PC-3 (cell line): Measurements from ENCODE around the gene PRKAR1B.

Source experiments
- EZH2 ChIP-seq: fragments of 300-600 bp; sonication (generic); IDR thresholded peaks from one replicate; pipeline ENCODE4 v1.6.1; 2017; ENCODE audit warnings: antibody characterized with exemption, mild to moderate bottlenecking, low read length; ENCODE audit not compliant: unreplicated experiment
- EZH2phosphoT487 ChIP-seq: fragments of 300-600 bp; sonication (generic); IDR thresholded peaks from 2 replicates; pipeline ENCODE4 v1.6.1; 2018; ENCODE audit warnings: mild to moderate bottlenecking, antibody characterized with exemption, low read length, borderline replicate concordance
- TF ChIP-seq, protein P1 (sequence below): fragments of 300-600 bp; sonication (generic); conservative IDR thresholded peaks from 2 replicates; pipeline ENCODE4 v1.5.1; 2017; ENCODE audit warnings: antibody characterized with exemption, low read depth, mild to moderate bottlenecking, low read length

DNA sequence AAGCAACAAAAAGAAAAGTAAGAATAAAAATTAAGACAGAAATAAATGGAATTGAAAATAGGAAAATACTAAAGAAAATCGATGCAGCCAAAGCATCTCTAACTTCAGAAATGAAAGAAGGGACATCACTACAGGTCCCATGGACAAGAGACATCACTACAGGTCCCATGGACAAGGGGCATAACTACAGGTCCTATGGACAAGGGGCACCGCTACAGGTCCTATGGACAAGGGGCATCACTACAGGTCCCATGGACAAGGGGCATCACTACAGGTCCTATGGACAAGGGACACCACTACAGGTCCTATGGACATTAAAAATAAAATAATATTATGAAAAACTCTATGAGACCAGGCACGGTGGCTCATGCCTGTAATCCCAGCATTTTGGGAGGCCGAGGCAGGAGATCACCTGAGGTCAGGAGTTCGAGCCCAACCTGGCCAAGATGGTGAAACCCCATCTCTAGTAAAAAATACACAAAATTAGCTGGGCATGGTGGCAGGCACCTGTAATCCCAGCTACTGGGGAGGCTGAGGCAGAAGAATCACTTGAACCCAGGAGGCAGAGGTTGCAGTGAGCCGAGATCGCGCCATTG, 101.6 kb downstream of the PRKAR1B start:
- TF ChIP-seq, protein P1, sequence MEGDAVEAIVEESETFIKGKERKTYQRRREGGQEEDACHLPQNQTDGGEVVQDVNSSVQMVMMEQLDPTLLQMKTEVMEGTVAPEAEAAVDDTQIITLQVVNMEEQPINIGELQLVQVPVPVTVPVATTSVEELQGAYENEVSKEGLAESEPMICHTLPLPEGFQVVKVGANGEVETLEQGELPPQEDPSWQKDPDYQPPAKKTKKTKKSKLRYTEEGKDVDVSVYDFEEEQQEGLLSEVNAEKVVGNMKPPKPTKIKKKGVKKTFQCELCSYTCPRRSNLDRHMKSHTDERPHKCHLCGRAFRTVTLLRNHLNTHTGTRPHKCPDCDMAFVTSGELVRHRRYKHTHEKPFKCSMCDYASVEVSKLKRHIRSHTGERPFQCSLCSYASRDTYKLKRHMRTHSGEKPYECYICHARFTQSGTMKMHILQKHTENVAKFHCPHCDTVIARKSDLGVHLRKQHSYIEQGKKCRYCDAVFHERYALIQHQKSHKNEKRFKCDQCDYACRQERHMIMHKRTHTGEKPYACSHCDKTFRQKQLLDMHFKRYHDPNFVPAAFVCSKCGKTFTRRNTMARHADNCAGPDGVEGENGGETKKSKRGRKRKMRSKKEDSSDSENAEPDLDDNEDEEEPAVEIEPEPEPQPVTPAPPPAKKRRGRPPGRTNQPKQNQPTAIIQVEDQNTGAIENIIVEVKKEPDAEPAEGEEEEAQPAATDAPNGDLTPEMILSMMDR = no peak
- TF ChIP-seq EZH2 (no peak), EZH2phosphoT487 (no peak)
